Stimulated activated CD8-positive, alpha-beta memory T cell treated with anti-CD3 and anti-CD28 coated beads, Interleukin-7, amount 100 ng/mL, for 1 hour (primary cell): ENCODE data around the gene GPC6.

ENCODE experiments used
- DNase-seq, 2 donors: peaks; one replicate each; pipeline ENCODE4 v3.0.0-alpha.2; 2020; ENCODE audit warnings: low read depth in 2 of 2

Gene GPC6

DNA sequence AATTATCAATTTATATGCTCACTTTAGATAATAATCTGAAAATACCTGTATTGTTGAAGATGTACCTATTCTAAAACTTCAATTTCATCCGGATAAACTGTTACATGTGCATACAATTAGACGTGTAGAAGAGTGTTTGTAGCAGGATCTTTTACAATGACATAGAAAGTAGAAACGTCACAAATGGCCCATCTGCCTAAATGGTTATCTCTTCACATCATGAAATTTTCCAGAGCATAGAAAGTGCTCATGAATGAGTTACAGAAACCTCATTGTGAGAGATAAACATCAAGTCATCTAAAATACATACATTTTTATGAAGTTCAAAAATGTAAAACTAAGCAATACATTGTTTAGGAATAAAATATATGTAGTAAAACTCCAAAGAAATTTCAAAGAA, 607.4 kb downstream of the GPC6 start:
- no peak for DNase-seq

DNA sequence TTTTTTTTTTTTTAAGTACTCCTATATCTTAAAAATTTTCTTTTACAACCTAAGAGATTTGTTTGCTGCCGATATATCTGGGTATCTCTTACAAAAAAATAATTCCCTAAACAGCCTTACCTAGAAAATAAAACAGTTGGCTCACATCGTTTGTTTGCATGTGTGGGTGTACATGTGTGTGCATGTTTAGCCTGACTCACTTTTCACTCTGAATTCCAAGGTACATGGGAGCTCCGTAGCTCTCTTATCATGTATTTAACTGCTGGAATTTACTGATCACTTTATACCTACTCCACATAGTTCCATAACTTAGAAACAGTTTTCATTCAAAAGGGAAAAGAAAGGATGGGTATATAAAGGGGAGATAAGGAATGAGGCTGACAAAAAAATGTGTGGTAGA, 616.5 kb downstream of the GPC6 start:
- no peak for DNase-seq

DNA sequence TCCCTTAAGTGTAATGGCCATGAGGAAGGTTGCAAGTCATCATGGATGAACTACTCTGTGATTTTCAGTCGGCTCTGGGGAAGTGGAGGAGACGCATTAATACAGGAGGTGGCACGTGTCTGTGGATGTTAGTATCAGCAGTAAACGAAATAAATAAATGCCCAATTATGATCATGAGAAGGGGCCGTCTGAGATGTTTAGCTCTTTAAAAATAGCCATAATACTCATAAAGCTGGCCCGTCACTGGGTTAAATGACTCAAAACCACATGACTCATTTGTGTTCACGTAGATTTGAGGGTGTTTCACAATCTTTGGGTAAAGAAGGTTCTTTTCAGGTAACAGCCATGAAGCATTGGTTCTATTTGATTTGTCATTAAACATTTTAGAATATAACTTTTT, 620.6 kb downstream of the GPC6 start:
- DNase-seq: no peak

DNA sequence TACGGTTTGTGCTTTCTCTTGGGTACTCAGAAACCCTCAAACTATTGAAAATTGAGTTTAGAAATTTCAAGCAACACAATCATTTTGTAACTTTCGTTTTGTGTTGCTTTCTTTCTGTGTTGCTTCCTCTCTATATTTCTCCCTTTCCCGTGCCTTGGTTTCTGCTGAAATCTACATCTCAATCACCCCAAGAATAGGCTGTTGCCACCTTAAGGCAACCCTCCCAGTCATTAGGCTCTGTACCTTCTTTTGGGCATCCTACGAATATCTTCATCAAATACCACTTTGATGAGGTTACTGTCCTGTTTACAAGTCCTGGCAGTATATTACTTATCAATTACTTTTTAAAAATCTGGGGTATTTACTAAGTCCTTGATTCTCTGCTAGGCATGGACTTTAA, 621.6 kb downstream of the GPC6 start:
- no peak for DNase-seq

DNA sequence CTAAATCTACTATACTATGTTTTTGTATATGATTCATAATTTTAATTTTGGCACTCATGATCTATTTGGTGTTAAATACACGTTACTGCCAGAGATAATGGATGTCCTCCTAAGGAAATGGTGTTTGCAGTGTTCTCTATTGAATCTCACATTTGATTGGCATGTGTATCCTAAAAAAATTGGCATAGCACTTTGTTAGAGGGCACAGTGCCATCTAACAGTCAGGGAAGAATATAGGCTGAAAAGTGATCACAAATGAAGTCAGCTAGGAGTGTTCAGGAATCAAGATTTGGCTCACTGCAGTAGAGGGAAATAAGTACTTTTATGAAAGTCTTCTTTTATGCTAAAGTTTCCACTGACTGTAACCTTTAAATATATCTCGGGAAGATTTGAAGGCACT, 624.6 kb downstream of the GPC6 start:
- DNase-seq: no peak

DNA sequence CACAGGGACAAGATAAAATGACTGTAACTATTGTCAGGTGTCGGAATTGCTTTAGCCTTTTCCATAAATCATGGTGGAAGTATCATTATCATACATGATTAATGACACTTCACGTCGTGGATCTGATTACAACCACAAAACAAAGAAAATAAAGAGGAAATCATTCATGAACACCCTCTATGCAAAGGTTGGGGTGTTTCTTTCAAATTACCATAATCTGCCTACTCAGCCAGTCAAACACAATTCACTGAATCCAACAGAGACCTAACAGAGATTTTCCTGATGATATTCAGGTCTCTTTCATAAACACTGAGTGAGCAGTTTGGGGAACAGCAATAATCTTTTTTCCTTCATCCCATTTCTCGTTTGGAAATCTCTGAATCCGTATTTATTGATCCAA, 627.3 kb downstream of the GPC6 start:
- DNase-seq: no peak

DNA sequence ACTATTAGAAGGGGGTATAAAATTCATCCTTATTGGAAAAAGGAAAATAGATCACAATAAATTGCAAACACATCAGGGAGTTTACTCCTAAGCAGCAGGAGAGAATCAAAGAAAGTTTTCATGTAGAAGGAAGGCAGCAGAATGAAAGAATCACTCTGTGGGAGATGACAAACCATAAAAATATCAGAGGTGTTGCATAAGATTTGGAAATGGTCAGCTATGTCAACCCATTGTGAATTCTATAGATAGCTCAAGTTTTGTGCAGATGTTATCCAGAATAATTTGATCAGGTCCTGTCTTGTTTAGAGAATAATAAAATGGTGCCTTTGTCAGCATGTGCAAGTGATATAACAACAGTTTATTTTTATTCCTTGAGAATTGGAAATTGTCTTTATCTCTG, 630.5 kb downstream of the GPC6 start:
- DNase-seq: no peak

DNA sequence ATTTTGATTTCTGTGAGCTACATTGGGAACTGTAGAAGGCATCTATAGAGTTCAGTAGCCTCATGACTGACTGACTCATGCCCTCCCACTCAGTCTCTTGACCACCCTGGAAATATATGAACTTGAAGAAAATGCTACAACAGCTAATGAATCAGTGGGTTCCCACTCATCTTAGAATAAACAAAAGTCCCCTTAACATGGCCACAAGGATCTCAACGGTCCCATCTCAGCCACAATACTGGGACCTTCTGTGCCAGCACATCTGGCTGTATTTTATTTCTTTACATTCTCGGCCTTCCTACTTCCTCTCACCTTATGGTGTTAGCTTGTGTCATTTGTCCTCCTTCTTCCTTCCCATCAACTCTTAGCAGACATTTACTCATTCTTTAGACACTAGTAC, 633.1 kb downstream of the GPC6 start:
- no peak for DNase-seq

DNA sequence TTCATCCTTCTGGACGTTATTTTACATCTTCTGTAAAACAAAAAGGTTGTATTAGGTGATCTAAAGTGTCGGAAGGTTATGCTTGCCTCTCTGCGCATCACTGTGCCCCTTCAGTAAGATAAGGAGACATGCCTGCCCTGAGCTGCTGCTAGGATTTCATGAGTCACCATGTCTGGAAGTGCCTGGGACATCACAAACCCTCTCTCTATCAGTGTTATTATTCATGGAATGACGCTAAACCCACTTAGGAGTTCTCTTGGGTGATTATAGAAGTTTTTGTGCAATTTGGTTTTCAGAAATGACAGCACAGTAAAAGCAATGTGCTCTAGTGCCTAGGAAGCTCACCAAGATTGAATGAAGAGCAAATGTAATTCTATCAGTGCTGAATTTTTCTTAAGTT, 635.2 kb downstream of the GPC6 start:
- DNase-seq: no peak

DNA sequence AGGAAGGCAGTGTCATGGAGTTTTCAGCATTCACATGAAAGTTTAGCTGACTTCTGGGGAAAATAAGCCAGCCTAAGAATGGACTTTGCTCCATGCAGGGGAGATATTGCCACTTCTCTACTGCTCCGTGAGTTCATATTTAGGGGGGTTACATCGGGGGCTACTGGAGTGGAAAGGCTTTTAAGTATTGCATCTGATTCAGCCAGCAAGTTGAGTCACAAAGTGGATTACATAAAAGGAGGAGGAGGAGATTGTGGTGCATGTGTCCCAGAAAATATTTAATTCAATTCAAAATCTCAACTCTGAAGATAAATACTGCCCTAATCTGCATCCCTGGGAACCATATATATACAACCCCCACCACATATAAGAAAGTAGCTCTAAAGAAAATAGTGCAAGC, 635.7 kb downstream of the GPC6 start:
- DNase-seq: no peak

DNA sequence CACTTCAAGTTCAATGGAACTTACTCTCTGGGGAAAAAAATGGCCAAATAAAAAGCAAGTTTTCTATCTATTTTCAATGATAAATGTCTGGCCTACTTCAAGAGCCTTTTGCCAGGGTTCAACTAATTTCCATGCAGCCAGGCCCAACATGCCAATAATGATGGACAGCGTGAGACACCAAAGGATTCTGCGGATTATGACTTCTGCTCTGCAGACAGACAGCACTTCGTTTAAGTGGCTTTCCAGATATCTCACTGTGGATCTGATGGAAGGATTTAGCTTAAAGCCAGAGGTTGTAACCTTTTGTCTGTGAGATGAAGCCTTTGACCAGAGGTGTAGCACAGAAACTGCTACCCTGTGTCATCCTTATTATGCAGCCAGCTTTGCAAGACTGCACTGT, 638.6 kb downstream of the GPC6 start:
- no peak for DNase-seq

DNA sequence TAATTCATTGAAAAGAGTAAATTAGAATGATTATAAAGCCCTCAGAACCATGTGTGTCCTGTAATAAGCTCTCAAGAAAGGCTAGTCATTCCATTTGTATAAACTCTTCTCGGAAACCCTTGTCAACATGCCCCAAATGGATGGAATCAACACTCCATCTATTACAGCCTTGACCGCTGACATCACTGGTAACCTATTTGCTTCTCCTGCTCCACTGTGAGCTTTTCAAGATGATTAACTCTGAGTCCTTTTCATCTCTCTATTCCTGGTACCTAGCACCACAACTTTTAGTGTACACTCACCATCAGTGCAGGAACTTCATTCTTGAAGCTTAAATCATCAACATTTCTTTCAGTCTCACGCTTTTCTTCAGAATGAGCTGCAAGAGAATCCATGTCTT, 640.9 kb downstream of the GPC6 start:
- no peak for DNase-seq

DNA sequence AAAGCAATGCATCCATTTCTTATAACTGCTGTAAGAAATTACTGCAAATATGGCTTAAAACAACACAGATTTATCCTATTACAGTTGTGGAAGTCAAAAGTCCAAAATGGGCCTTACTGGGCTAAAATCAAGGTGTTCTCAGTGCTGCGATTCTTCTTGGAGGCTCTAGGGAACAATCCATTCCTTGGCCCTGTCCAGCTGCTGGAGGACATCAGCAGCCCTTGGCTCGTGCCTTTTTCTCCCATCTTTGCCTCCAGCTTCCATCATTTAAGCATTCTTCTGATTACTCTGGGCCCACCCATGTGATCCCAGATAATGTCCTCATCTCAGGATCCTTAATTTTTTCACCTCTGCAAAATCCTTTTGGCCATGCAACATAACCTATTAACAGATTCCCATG, 645.8 kb downstream of the GPC6 start:
- no peak for DNase-seq

DNA sequence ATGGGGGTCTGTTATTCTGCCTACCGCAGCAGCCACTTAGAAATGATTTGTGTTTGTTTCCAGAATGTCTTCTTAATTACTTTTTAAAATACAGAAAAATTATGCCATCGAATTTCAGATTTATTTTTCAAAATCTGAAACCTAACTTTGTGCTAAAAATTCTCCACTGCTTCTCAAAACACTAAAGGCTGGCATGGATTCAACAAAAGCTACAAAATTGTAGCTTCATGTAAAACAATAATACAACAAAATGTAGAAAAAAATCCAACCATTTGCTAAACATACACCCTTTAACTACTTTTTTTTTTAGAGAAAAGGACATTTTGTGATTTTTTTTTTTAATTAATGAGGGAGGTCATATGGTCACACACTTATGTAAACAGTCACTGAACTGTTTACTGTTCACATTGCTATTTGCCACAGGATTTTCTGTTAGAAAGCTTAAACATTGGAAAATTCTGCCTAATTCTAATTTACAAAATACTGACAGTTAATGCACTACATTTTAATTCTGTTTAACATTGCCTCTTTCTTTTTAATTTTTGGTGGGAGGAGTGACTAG, 646.3 kb downstream of the GPC6 start:
- no peak for DNase-seq

DNA sequence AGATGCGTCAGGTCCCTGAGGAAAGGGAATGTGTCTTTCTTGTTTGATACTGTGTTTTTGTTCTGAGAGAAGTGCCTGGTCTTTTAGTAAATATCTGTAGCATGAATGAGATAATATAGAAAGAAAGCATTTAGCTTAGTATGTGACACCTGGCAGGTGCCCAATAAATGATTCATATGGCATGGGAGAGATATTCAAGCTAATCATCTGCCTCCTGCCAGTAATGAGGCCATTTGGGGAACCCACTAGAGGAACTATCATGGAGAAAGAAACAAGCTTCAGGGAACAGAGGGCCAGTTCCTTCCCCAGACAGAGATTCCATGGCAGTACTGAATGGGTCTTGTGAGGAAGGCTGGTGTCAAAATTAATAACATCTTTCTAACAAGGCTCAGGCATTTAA, 648.9 kb downstream of the GPC6 start:
- no peak for DNase-seq

DNA sequence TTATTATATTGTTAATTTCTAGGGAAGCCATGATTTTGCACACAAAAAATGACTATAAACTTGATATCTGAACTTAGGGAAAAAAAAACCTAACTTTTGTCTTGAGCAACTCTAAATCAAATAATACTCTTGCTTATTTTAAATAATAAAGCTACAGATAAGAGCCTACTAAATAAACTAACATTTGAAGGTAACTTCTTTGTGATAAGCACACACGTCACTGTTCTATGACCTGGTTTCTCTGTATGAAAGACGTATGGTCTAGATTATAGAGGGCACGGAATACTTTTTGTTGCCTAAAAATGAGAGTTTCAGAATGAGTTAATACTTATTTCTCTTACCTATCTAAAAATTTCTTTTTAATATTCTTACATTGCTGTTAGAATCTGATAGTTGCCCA, 649.6 kb downstream of the GPC6 start:
- DNase-seq: no peak

DNA sequence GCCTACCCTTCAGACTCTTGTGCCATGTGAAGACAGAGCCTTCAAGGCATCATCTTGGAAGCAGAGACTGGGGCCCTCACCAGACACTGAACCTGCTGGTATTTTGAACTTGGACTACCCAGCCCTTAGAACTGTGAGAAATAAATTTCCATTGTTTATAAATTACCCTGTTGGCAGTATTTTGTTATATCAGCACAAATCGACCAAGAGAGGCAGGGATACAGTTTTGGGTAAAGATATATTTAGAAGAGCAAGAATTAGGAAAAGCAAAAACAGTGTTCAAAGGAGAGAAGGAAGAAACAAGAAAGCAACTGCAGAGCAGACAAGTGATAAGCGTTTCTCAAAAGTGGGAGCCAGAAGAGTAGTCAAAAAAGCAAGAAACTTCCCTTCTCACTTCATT, 652.1 kb downstream of the GPC6 start:
- DNase-seq: no peak

DNA sequence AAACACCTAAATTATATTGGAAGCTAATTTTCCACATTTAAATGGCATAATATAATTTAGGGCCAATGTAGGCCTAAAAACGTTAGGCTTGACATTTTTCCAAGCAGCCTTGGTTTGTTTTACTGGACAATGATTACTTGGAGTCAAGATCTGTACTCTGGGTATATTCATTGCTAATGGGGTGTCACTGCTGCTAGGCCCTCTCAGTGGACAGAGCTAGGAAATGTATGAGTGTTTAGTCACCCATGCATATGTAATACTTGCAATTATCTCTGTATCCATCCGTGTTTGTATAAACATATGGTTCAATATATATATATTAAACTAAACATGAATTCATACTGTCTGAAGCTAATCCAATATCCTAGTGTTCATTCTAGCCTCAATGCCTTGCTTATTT, 654.8 kb downstream of the GPC6 start:
- no peak for DNase-seq

DNA sequence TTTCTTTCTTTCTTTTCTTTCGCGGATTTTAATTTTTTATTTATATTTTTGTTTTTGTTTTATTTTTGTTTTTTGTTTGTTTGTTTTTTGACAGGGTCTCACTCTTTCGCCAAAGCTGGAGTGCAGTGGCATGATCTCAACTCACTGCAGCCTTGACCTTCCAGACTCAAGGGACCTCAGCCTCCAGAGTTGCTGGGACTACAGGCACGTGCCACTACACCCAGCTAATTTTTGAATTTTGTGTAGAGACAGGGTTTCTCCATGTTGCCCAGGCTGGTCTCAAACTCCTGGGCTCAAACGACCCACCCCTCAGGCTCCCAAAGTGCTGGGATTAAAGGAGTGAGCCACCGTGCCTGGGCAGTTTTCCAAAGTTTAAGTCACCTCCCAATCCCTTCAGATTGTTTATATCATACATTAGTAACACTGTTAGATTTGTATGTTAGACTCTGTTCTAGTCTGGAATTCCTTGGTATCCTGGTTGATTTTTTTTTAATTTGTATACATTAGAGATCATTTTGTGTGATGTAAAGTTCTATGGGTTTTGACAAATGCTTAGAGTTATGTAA, 655.6 kb downstream of the GPC6 start:
- no peak for DNase-seq

DNA sequence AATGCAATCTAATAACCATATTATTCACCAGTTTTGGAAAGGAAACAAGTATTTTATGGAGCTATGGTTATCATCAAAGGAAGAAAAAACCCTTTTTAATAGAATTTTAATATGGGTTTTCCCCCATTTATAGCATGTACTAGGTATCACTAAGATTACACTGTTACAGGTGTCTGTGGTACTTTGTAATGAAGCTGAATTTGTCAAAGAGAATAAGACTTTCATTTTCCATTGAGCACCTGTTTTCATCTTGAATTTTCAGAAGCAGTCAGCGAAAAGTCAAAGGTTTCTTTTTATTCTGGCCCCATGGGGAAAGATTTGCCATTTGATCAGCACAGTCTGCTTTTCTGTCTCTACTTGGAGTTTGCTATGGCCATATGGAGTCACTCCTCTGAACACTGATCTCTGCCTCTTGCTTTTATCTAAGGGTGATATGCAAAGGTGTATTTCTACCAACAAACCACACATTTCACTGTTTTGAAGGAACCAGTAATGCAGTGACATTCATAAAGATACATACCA, 662.9 kb downstream of the GPC6 start:
- DNase-seq: no peak

DNA sequence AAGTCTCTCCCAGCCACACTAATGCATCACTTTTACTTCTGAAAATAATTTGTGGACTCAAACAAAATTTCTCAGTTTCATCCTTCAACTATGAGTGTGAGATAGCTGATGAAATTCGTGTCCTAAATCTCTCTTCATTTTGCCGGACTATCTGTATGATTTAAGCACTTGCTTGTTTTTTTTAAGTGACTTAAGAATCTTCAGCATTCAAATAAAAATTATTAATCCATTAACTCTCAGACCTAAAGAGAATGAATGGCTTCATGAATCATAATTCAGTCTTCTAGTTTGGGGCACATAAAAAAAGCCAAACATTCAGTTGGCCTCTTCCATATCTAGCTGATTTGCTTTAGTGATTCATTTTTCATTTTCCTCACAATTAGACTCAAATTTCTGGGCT, 673.4 kb downstream of the GPC6 start:
- no peak for DNase-seq

DNA sequence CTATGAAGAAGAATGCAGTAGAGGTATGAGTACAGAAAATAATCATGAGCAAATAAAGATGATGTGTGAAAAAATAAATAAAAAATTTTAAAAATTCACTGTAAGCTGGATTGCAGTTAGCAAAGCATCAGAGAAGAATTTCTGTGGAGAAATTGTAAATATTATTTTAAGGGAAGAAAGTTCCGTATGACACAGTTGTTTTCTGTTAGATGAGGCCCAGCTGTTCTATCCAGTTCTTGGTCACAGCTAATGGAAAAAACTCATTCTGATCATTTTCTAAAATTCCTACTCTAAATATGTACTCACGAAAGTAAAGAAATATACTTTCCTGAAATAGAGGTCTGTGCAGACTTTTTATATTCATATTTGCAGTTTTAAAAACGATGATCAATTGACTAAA, 674.1 kb downstream of the GPC6 start:
- DNase-seq: no peak

DNA sequence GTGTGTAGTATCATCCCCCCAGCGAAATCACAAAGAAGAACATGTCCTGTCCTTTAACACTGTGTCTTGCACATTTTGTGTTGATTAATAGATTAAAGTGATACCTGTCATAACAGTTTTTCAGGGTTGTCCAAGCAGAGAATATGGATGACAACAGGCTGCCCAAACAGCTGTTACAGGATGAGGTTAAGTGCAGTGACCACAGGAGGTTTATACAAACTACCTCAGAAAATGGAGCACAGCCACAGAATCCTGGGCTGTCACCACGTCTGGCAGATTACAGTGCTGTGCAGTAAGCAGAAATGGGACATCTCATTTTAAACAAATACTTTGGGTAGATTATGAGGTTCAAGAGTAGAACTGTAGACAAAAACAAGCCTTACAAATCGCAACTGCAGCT, 677.3 kb downstream of the GPC6 start:
- no peak for DNase-seq

DNA sequence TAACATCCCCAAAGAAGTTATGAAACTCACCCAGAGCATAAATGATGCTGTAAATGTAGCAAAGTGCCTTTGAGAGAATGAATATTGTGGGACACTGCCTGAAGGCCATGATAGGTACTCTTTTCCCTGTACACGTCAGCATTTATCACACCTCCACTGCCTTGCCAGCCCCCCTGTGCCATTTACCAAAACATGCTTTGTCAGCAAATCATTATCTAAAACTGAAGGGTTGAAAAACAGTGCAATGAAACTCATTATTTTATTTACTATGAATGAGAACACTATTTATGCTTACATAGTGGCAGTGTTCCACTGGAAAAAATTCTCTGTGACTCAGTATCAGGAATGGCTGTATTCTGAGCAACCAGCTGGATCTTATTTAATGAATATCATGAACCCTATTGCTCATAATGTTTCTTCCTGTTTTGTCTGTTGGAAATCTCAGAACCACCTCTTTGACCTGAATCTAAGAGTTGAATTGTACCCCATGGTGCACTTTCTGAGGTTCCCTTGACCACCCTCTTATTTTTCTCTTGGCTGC, 688.7 kb downstream of the GPC6 start:
- no peak for DNase-seq
